ENCODE measurements around the gene EPB41L3. TPM values are rescaled to one million over a fixed set of nuclear protein-coding genes. Genes with fewer than 3 reads are reported as not detected.

Gene EPB41L3
- total RNA-seq, 2 experiments from 2014 or later, result 7.2 to 8.7 TPM

GRCh38 chr18:5376986-5377385 lies 166.8 kb downstream of the EPB41L3 start:
- CTCF ChIA-PET, result no interaction called here
- DNase-seq, result no peak
- Mint-ChIP-seq H3K4me1 (ENCODE audit: low read depth) (no peaks in the 10 kb centered on the region), H3K9me3 (no peaks in the 10 kb centered on the region), H3K36me3 (ENCODE audit: low read depth) (no peaks in the 10 kb centered on the region), H3K4me3 (no peak overlapping the region), H3K27me3 (ENCODE audit: low read depth) (no peaks in the 10 kb centered on the region), H3K27ac (no peak overlapping the region)
- intact Hi-C loops (cut with micrococcal nuclease), result no loop called here

- no peak overlapping the region for H3K4me3 Mint-ChIP-seq
- DNase-seq, result no peak
- no peaks in the 10 kb centered on the region for H3K9me3 Mint-ChIP-seq
- CTCF ChIA-PET, result interaction anchor here (0.6 kb wide), 1 partner anchor 105 kb away, joined by 3 read pairs; no protein-coding TSS in a partner anchor
- H3K27ac Mint-ChIP-seq, result no peak overlapping the region
- peaks cover 8% of the 10 kb centered on the region for H3K27me3 Mint-ChIP-seq (ENCODE audit: low read depth)
- no peaks in the 10 kb centered on the region for H3K36me3 Mint-ChIP-seq (ENCODE audit: low read depth)
- intact Hi-C loops (cut with micrococcal nuclease), result no loop called here
- H3K4me1 Mint-ChIP-seq (ENCODE audit: low read depth), result no peaks in the 10 kb centered on the region
These were observed 173.5 kb downstream of the EPB41L3 start for GRCh38 chr18:5370332-5370731.

- peaks cover 10% of the 10 kb centered on the region for H3K27me3 Mint-ChIP-seq (ENCODE audit: low read depth)
- CTCF ChIA-PET, result interaction anchor here (0.6 kb wide), 1 partner anchor 104 kb away, joined by 3 read pairs; no protein-coding TSS in a partner anchor
- no peaks in the 10 kb centered on the region for H3K9me3 Mint-ChIP-seq
- no peaks in the 10 kb centered on the region for H3K4me1 Mint-ChIP-seq (ENCODE audit: low read depth)
- no peak overlapping the region for H3K27ac Mint-ChIP-seq
- intact Hi-C loops (cut with micrococcal nuclease), result no loop called here
- no peak overlapping the region for H3K4me3 Mint-ChIP-seq
- no peak for DNase-seq
- H3K36me3 Mint-ChIP-seq (ENCODE audit: low read depth), result no peaks in the 10 kb centered on the region
These were observed 174.3 kb downstream of the EPB41L3 start for GRCh38 chr18:5369513-5369912.

- Mint-ChIP-seq H3K4me1 (ENCODE audit: low read depth) (no peaks in the 10 kb centered on the region), H3K27ac (no peak overlapping the region), H3K27me3 (ENCODE audit: low read depth) (peaks cover 10% of the 10 kb centered on the region), H3K9me3 (no peaks in the 10 kb centered on the region), H3K36me3 (ENCODE audit: low read depth) (no peaks in the 10 kb centered on the region), H3K4me3 (no peak overlapping the region)
- intact Hi-C loops (cut with micrococcal nuclease), result no loop called here
- CTCF ChIA-PET, result no interaction called here
- no peak for DNase-seq
These were observed 178.4 kb downstream of the EPB41L3 start for GRCh38 chr18:5365443-5365842.

GRCh38 chr18:5350636-5351035 lies 193.2 kb downstream of the EPB41L3 start:
- H3K4me1 Mint-ChIP-seq (ENCODE audit: low read depth), result no peaks in the 10 kb centered on the region
- H3K27ac Mint-ChIP-seq, result no peak overlapping the region
- no peak overlapping the region for H3K4me3 Mint-ChIP-seq
- H3K27me3 Mint-ChIP-seq (ENCODE audit: low read depth), result no peaks in the 10 kb centered on the region
- CTCF ChIA-PET, result no interaction called here
- H3K36me3 Mint-ChIP-seq (ENCODE audit: low read depth), result peaks cover 3% of the 10 kb centered on the region
- intact Hi-C loops (cut with micrococcal nuclease), result no loop called here
- H3K9me3 Mint-ChIP-seq, result peaks cover 35% of the 10 kb centered on the region
- DNase-seq, result no peak

Other genes starting within 250 kb of the EPB41L3 start
- gene ZBTB14, start 248.3 kb downstream of the EPB41L3 start, total RNA-seq, result 10 to 100 TPM; 21.0 to 22.0 TPM